ENCODE data around the gene DUSP8.

- TF ChIP-seq CTCF (IDR thresholded peaks at IDR 0.05; ENCODE audit: insufficient read depth, low read length, poor library complexity, severe bottlenecking) = no peak
- no peak for TF ChIP-seq EZH2phosphoT487 (conservative IDR thresholded peaks at IDR 0.05; ENCODE audit: low read length)
These were observed 10.1 kb downstream of the DUSP8 start for GRCh38 chr11:1561955-1562354.

Measured in SU-DHL-6 (cell line).